Ramos (cell line): Measurements from ENCODE around the gene CYS1.
"Not testable (repeated sequence)": the region's sequence is repeated elsewhere in the genome, so short reads cannot be mapped to it uniquely, and the experiment has no call there.

ENCODE experiments used
- in situ Hi-C: fragments of 300-500 bp; cut with MboI; formaldehyde crosslinking; loops from one replicate; pipeline ENCODE4 v1.14.3; 2022; ENCODE audit warnings: low sequenced_read_pairs; ENCODE audit not compliant: unreplicated experiment

The CYS1 gene

GRCh38 chr2:10079870-10080535, at the start of gene CYS1:
CYS1 (minus strand) TSS chr2:10080411; CDS start chr2:10080223, 188 bp downstream.
- in situ Hi-C loops, result no loop called here

- in situ Hi-C loops, result no loop called here
These were observed 49.3 kb upstream of the CYS1 start for GRCh38 chr2:10129490-10129889.

GRCh38 chr2:10128420-10128819, 48.2 kb upstream of the CYS1 start:
- in situ Hi-C loops, result no loop called here

GRCh38 chr2:10126632-10127026, 46.4 kb upstream of the CYS1 start:
- in situ Hi-C loops, result no loop called here

- in situ Hi-C loops, result no loop called here
These were observed 45.8 kb upstream of the CYS1 start for GRCh38 chr2:10125842-10126631.

- in situ Hi-C loops, result no loop called here
These were observed 44.4 kb upstream of the CYS1 start for GRCh38 chr2:10124538-10125045.

- in situ Hi-C loops, result no loop called here
These were observed 43.1 kb upstream of the CYS1 start for GRCh38 chr2:10123281-10123680.

GRCh38 chr2:10122500-10123280, 42.5 kb upstream of the CYS1 start, which contains the start of gene RRM2:
RRM2 (plus strand) TSS chr2:10122739; CDS start chr2:10122799, 60 bp downstream.
- in situ Hi-C loops, result no loop called here

GRCh38 chr2:10120877-10121574, 40.8 kb upstream of the CYS1 start:
- in situ Hi-C loops, result no loop called here

GRCh38 chr2:10120158-10120876, 40.1 kb upstream of the CYS1 start:
- in situ Hi-C loops, result no loop called here

GRCh38 chr2:10119601-10120157, 39.5 kb upstream of the CYS1 start:
- in situ Hi-C loops, result no loop called here

GRCh38 chr2:10119027-10119325, 38.8 kb upstream of the CYS1 start:
- in situ Hi-C loops, result no loop called here

GRCh38 chr2:10109311-10109710, 29.1 kb upstream of the CYS1 start:
- in situ Hi-C loops, result no loop called here

- in situ Hi-C loops, result not testable (repeated sequence)
These were observed 24.7 kb upstream of the CYS1 start for GRCh38 chr2:10104906-10105305.

- in situ Hi-C loops, result no loop called here
These were observed 23.0 kb upstream of the CYS1 start for GRCh38 chr2:10103179-10103578.

- in situ Hi-C loops, result no loop called here
These were observed 21.3 kb upstream of the CYS1 start for GRCh38 chr2:10101491-10101890.

- in situ Hi-C loops, result no loop called here
These were observed 17.3 kb upstream of the CYS1 start for GRCh38 chr2:10097352-10098148.

- in situ Hi-C loops, result no loop called here
These were observed 16.4 kb upstream of the CYS1 start for GRCh38 chr2:10096641-10097040.

- in situ Hi-C loops, result no loop called here
These were observed 15.0 kb upstream of the CYS1 start for GRCh38 chr2:10095175-10095574.
